ENCODE results near the gene TP63. TPM values are rescaled to one million over a fixed set of nuclear protein-coding genes. Genes with fewer than 3 reads are reported as not detected.

Gene TP63
- total RNA-seq, 4 donors from 2014 or later = 302 to 485 (median 319) TPM

- H3K4me3 ChIP-seq = no peak overlapping the region
- H3K9me3 ChIP-seq = no peaks in the 10 kb centered on the region
- 53% methylated on average over 5 of the region's 5 CpGs for WGBS
- H3K27ac ChIP-seq = no peak overlapping the region
- TF ChIP-seq EP300 (IDR thresholded peaks at IDR 0.05) (no peak), POLR2A (IDR thresholded peaks at IDR 0.05) (no peak), CTCF (IDR thresholded peaks at IDR 0.05) (no peak), POLR2AphosphoS5 (IDR thresholded peaks at IDR 0.05) (no peak)
- no peaks in the 10 kb centered on the region for H3K36me3 ChIP-seq
- DNase-seq (ENCODE audit: low spot score in 2 of 2) = no peak
- H3K4me1 ChIP-seq = peaks cover 51% of the 10 kb centered on the region
- H3K27me3 ChIP-seq = no peaks in the 10 kb centered on the region
Observed at GRCh38 chr3:189836795-189837194, 205.6 kb downstream of the TP63 start.

GRCh38 chr3:189838291-189838690 is 207.1 kb downstream of the TP63 start:
- 59% methylated on average over 6 of the region's 6 CpGs for WGBS
- Histone ChIP-seq H3K9me3 (no peaks in the 10 kb centered on the region), H3K4me1 (peaks cover 64% of the 10 kb centered on the region), H3K27me3 (no peaks in the 10 kb centered on the region), H3K4me3 (no peak overlapping the region), H3K27ac (peak overlapping the region; percentile 44), H3K36me3 (no peaks in the 10 kb centered on the region)
- no peak for DNase-seq (ENCODE audit: low spot score in 2 of 2)
- TF ChIP-seq CTCF (IDR thresholded peaks at IDR 0.05) (no peak), POLR2AphosphoS5 (IDR thresholded peaks at IDR 0.05) (no peak)

- TF ChIP-seq CTCF (IDR thresholded peaks at IDR 0.05) (no peak), EP300 (IDR thresholded peaks at IDR 0.05) (no peak), POLR2A (IDR thresholded peaks at IDR 0.05) (no peak), POLR2AphosphoS5 (IDR thresholded peaks at IDR 0.05) (no peak)
- Histone ChIP-seq H3K4me1 (peaks cover 60% of the 10 kb centered on the region), H3K27ac (peak overlapping the region; percentile 50)
Observed at GRCh38 chr3:189839576-189839975, 208.4 kb downstream of the TP63 start.

GRCh38 chr3:189841473-189842205 is 210.4 kb downstream of the TP63 start:
- TF ChIP-seq POLR2A (IDR thresholded peaks at IDR 0.05) (no peak), POLR2AphosphoS5 (IDR thresholded peaks at IDR 0.05) (no peak)
- H3K9me3 ChIP-seq = no peaks in the 10 kb centered on the region
- DNase-seq (ENCODE audit: low spot score in 2 of 2) = no peak
- H3K27ac ChIP-seq = peak overlapping the region; percentile 83
- no peaks in the 10 kb centered on the region for H3K36me3 ChIP-seq
- peaks cover 55% of the 10 kb centered on the region for H3K4me1 ChIP-seq
- WGBS = 58% methylated on average over 13 of the region's 13 CpGs
- no peaks in the 10 kb centered on the region for H3K27me3 ChIP-seq
- H3K4me3 ChIP-seq = no peak overlapping the region

More at GRCh38 chr3:189839576-189839975, 208.4 kb downstream of the TP63 start:
- whole genome bisulfite sequencing = 33% methylated on average over 2 of the region's 2 CpGs
- H3K36me3 ChIP-seq = no peaks in the 10 kb centered on the region
- no peak for DNase-seq (ENCODE audit: low spot score in 2 of 2)
- no peaks in the 10 kb centered on the region for H3K9me3 ChIP-seq
- no peak overlapping the region for H3K4me3 ChIP-seq
- H3K27me3 ChIP-seq = no peaks in the 10 kb centered on the region

GRCh38 chr3:189842681-189843602 is 211.8 kb downstream of the TP63 start:
- no peaks in the 10 kb centered on the region for H3K9me3 ChIP-seq
- H3K4me3 ChIP-seq = no peak overlapping the region
- WGBS = 43% methylated on average over 16 of the region's 19 CpGs
- H3K4me1 ChIP-seq = peaks cover 46% of the 10 kb centered on the region
- DNase-seq (ENCODE audit: low spot score in 2 of 2) = no peak
- H3K27ac ChIP-seq = peak overlapping the region; percentile 83
- no peaks in the 10 kb centered on the region for H3K36me3 ChIP-seq
- TF ChIP-seq CTCF (IDR thresholded peaks at IDR 0.05) (no peak), POLR2AphosphoS5 (IDR thresholded peaks at IDR 0.05) (no peak), POLR2A (IDR thresholded peaks at IDR 0.05) (no peak), EP300 (IDR thresholded peaks at IDR 0.05) (no peak)
- H3K27me3 ChIP-seq = no peaks in the 10 kb centered on the region
